Measurements from ENCODE around the gene ARHGEF9.
A peak's percentile ranks its signal among the peaks of the same experiment; 100 is the strongest.
"Not testable (repeated sequence)": the region's sequence is repeated elsewhere in the genome, so short reads cannot be mapped to it uniquely, and the experiment has no call there.

The ARHGEF9 gene

DNA sequence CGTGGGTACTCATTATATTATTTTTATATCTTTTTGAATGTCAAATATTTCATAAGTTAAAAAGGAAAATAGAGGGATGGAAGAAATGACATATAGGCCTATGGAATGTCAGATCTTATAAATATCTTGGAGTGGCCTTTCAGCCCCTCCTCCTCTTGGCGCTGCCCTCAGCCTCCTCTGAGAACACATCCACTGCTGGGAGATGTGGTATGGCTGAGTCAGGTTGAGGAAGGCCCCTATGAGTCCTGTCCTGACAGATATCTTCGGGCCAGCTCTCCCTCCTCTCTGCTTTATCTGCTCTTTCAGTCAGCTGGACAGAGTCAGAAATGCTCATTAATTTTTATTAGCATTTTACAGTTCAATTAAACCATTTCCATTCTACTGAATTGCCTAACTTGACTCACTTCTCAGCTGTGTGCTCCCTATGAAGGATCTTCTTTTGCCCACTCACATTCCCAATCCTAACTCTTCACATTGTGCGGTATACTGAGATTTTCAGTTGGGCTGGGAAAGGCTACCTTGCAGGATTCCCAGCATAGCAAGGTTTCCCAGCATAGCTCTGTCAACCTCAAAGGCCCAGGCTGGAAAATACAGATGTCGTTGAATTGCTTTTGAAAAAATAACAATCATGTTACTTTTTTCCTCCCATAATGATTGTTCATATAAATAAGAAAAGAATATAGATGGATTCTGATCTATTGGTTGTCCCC is 128.0 kb downstream of the ARHGEF9 start:
- H3K4me3 ChIP-seq (ENCODE audit: control insufficient read depth, low read depth, low read length), result no peak overlapping the region
- DNase-seq (ENCODE audit: low read depth), result peak; percentile 72
- TF ChIP-seq, protein P1, sequence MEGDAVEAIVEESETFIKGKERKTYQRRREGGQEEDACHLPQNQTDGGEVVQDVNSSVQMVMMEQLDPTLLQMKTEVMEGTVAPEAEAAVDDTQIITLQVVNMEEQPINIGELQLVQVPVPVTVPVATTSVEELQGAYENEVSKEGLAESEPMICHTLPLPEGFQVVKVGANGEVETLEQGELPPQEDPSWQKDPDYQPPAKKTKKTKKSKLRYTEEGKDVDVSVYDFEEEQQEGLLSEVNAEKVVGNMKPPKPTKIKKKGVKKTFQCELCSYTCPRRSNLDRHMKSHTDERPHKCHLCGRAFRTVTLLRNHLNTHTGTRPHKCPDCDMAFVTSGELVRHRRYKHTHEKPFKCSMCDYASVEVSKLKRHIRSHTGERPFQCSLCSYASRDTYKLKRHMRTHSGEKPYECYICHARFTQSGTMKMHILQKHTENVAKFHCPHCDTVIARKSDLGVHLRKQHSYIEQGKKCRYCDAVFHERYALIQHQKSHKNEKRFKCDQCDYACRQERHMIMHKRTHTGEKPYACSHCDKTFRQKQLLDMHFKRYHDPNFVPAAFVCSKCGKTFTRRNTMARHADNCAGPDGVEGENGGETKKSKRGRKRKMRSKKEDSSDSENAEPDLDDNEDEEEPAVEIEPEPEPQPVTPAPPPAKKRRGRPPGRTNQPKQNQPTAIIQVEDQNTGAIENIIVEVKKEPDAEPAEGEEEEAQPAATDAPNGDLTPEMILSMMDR (conservative IDR thresholded peaks at IDR 0.05; ENCODE audit: control insufficient read depth, insufficient read depth, low read depth, low read length), result no peak

GRCh38 chrX:63652086-63652765 is 132.8 kb downstream of the ARHGEF9 start:
- no peak overlapping the region for H3K4me3 ChIP-seq (ENCODE audit: control insufficient read depth, low read depth, low read length)
- DNase-seq (ENCODE audit: low read depth), result peak; percentile 66
- TF ChIP-seq, protein P1 (conservative IDR thresholded peaks at IDR 0.05; ENCODE audit: control insufficient read depth, insufficient read depth, low read depth, low read length), result no peak

GRCh38 chrX:63645748-63646147 is 139.3 kb downstream of the ARHGEF9 start:
- not testable (repeated sequence) for H3K4me3 ChIP-seq (ENCODE audit: control insufficient read depth, low read depth, low read length); DNase-seq (ENCODE audit: low read depth)

DNA sequence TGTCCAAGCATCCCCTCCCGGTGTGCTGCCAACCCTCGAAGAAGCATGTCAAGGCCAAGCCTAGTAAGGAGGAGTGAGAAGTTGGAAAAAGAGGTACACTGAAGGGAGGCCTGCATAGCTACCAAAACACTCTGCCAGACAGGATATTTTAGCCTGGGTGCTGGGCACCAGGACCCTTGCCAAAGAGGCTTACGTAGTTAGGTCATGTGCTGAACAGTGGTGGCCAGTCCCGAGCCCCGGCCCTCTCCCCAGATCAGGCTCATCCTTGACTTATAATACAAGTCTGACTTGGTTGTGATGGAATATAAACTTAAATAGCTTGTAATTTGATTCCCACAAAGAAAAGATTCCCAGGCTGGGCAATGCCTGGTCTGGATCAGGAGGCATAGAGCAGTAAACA is 149.3 kb downstream of the ARHGEF9 start:
- DNase-seq (ENCODE audit: low read depth), result no peak
- no peak overlapping the region for H3K4me3 ChIP-seq (ENCODE audit: control insufficient read depth, low read depth, low read length)
- TF ChIP-seq, protein P1 (conservative IDR thresholded peaks at IDR 0.05; ENCODE audit: control insufficient read depth, insufficient read depth, low read depth, low read length), result no peak

DNA sequence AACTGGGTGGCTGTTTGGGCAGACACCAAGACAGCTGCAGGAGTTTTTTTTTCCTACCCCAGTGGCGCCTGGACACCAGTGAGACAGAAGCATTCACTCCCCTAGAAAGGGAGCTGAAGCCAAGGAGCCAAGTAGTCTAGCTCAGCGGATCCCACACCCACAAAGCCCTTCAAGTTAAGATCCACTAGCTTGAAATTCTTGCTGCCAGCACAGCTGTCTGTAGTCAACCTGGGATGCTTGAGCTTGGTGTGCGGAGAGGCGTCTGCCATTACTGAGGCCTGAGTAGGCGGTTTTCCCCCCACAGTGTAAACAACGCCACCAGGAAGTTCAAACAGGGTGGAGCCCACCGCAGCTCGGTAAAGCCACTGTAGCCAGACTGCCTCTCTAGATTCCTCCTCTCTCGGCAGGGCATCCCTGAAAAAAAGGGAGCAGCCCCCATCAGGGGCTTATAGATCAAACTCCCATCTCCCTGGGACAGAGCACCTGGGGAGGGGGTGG is 171.4 kb downstream of the ARHGEF9 start:
- no peak for DNase-seq (ENCODE audit: low read depth)
- H3K4me3 ChIP-seq (ENCODE audit: control insufficient read depth, low read depth, low read length), result no peak overlapping the region
- TF ChIP-seq, protein P1 (conservative IDR thresholded peaks at IDR 0.05; ENCODE audit: control insufficient read depth, insufficient read depth, low read depth, low read length), result no peak

GRCh38 chrX:63585936-63586335 is 199.1 kb downstream of the ARHGEF9 start:
- no peak for DNase-seq (ENCODE audit: low read depth)
- TF ChIP-seq, protein P1 (conservative IDR thresholded peaks at IDR 0.05; ENCODE audit: control insufficient read depth, insufficient read depth, low read depth, low read length), result no peak
- no peak overlapping the region for H3K4me3 ChIP-seq (ENCODE audit: control insufficient read depth, low read depth, low read length)

Data from fibroblast of mammary gland (primary cell).